Skeletal muscle satellite cell (primary cell): Measurements from ENCODE around the gene PDZD2.

Experiments used
- H3K27me3 ChIP-seq: 2 replicates; pipeline ENCODE4 v1.7.0; 2013; ENCODE audit warnings: low read length; ENCODE audit not compliant: control insufficient read depth, insufficient read depth
- H3K36me3 ChIP-seq: 2 replicates; pipeline ENCODE4 v1.7.0; 2013; ENCODE audit warnings: mild to moderate bottlenecking, control low read depth, low read length; ENCODE audit not compliant: insufficient read depth
- H3K4me1 ChIP-seq: 2 replicates; pipeline ENCODE4 v1.7.0; 2013; ENCODE audit warnings: low read length; ENCODE audit not compliant: control insufficient read depth, insufficient read depth
- H3K4me2 ChIP-seq: 2 replicates; pipeline ENCODE4 v1.7.0; 2013; ENCODE audit warnings: mild to moderate bottlenecking, low read length
- H3K4me3 ChIP-seq: 2 replicates; pipeline ENCODE4 v1.7.0; 2013; ENCODE audit warnings: low read length
- H3K9ac ChIP-seq: 2 replicates; pipeline ENCODE4 v1.7.0; 2013; ENCODE audit warnings: mild to moderate bottlenecking, low read depth, low read length, moderate library complexity
- H3K9me3 ChIP-seq: replicated peaks from 2 replicates; pipeline ENCODE4 v1.7.0; 2013; ENCODE audit warnings: mild to moderate bottlenecking, control low read depth, low read length

The PDZD2 gene

DNA sequence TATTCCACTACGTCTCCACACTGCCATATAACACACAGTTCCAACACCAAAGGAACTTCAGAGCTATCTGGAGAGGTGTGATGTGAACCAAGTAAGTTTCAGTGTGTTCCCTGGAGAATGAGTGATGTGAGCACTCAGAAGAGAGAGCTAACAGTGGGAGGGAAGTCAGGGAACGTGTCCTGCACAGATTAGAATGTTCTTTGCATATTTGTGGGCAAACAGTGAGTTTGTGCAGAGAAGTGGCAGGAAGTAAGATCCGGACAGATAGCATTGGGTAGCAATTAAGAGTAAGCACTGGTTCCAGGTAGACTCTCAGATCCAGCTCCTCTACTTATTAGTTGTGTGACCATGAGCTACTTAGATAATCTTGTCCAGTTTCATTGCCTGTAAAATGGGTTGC lies 206.4 kb downstream of the PDZD2 start:
- Histone ChIP-seq H3K4me1 (no peaks in the 10 kb centered on the region), H3K27me3 (peaks cover 27% of the 10 kb centered on the region), H3K9me3 (no peaks in the 10 kb centered on the region), H3K4me2 (no peak overlapping the region), H3K4me3 (no peak overlapping the region), H3K36me3 (no peaks in the 10 kb centered on the region), H3K9ac (no peak overlapping the region)

GRCh38 chr5:31846934-31847333 lies 208.0 kb downstream of the PDZD2 start:
- Histone ChIP-seq H3K27me3 (peaks cover 32% of the 10 kb centered on the region), H3K9me3 (no peaks in the 10 kb centered on the region), H3K36me3 (no peaks in the 10 kb centered on the region), H3K4me2 (no peak overlapping the region), H3K4me3 (no peak overlapping the region), H3K9ac (no peak overlapping the region), H3K4me1 (no peaks in the 10 kb centered on the region)

DNA sequence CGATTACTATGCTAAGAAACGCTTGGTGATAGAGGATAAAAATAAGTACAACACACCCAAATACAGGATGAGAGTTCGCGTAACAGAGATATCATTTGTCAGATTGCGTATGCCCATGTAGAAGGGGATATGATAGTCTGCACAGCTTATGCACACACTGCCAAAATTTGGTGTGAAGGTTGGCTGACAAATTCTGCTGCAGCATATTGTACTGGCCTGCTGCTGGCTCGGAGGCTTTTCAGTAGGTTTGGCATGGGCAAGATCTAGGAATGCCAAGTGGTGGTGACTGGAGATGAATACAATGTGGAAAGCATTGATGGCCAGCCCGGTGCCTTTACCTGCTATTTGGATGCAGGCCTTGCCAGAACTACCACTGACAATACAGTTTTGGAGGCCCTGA lies 208.4 kb downstream of the PDZD2 start:
- Histone ChIP-seq H3K9ac (no peak overlapping the region), H3K4me1 (no peaks in the 10 kb centered on the region), H3K9me3 (no peaks in the 10 kb centered on the region), H3K4me3 (no peak overlapping the region), H3K27me3 (peaks cover 31% of the 10 kb centered on the region), H3K36me3 (no peaks in the 10 kb centered on the region), H3K4me2 (no peak overlapping the region)

GRCh38 chr5:31850981-31851689 lies 212.2 kb downstream of the PDZD2 start:
- H3K4me3 ChIP-seq, result no peak overlapping the region
- H3K27me3 ChIP-seq, result peaks cover 46% of the 10 kb centered on the region
- no peak overlapping the region for H3K4me2 ChIP-seq
- no peak overlapping the region for H3K9ac ChIP-seq
- H3K9me3 ChIP-seq, result no peaks in the 10 kb centered on the region
- no peaks in the 10 kb centered on the region for H3K36me3 ChIP-seq
- peaks cover 13% of the 10 kb centered on the region for H3K4me1 ChIP-seq

DNA sequence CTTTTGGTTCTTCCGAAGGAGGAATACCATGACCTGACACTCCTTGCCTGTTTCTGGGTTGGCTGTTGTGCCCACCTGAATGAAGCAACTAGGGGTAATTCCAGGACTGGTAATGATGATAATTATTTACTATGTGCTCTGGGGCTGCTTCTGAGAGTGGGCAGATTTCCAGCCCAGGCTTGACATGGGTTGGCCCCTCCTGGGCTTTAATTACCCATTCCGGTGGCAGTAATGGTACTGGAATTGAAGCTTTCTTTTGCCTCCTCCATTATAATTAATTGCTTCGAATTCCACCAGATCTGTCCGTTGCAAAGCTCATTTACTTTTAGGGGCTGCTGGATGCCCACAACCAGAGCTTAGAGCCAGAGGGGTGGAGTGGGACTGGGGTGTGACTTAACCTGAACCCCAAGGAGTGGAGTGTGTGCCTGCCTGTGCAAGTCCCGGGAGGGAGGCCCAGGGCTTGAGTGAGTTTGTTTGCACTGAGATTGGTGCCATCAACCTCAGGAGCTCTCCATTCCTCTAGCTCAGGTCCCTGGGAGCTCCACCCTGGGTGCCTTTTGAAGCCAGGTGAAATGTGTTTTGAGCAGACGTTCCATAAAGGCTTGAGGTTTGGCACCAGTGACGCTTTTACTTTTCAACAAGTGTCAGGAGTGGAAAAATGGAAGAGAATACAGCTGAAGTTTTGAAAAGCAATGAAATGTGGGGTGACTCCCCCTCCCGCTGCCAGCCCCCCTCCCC lies 214.6 kb downstream of the PDZD2 start:
- peaks cover 13% of the 10 kb centered on the region for H3K4me1 ChIP-seq
- H3K4me3 ChIP-seq, result no peak overlapping the region
- no peak overlapping the region for H3K9ac ChIP-seq
- no peaks in the 10 kb centered on the region for H3K9me3 ChIP-seq
- peaks cover 49% of the 10 kb centered on the region for H3K27me3 ChIP-seq
- no peak overlapping the region for H3K4me2 ChIP-seq
- H3K36me3 ChIP-seq, result no peaks in the 10 kb centered on the region

DNA sequence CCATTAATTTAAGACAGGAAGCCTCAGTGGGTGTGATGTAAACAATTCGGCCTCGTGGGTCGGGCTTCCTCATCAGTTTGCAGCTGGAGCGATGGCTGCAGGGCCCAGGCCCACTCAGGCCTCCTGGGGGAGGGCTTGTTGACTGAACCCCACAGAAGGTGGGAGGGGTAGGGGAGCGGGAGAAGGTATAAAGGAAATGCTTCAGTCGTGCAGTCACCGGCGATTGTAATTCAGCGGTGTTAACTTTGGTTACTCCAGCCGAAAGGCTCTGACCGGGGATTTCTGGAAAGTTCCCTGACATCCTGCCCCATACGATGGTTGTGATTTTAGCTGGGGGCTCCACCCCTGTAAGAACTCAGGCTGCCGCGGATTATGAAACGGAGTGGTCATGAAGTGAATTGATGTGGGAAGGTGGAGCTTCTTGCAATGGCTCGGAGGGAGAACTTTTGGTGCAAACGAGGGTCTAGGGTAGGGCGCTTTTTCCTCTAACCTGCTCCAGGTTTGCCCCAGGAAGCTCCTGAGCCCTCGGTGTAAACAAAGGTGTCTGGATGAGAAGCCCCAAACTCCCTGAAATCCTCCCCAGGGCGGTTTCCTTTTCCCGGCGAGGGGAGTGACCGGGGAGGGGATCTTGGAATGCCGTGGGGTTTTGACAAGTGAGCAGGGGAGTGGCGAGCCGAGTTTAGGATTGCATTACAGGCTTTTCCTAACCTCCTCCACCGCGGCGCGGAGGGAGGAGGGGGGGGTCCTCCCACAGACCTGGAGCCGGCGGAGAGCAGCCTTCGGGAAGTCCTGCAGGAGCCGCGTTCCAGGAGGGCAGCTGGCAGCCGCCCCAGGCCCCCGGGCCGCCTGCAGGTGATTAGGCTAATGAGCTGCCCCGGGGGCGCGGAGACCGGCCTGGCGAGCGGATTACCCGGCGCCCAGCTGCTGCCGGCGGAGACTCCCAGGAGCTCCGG lies 215.5 kb downstream of the PDZD2 start:
- Histone ChIP-seq H3K9ac (no peak overlapping the region), H3K27me3 (peaks cover 49% of the 10 kb centered on the region), H3K4me2 (peak overlapping the region; percentile 76), H3K4me1 (peaks cover 13% of the 10 kb centered on the region), H3K9me3 (peaks cover 4% of the 10 kb centered on the region), H3K4me3 (peak overlapping the region; percentile 41), H3K36me3 (no peaks in the 10 kb centered on the region)

- Histone ChIP-seq H3K27me3 (peaks cover 49% of the 10 kb centered on the region), H3K4me3 (peak overlapping the region; percentile 41), H3K9ac (no peak overlapping the region), H3K9me3 (peaks cover 7% of the 10 kb centered on the region), H3K4me2 (peak overlapping the region; percentile 76), H3K4me1 (peaks cover 13% of the 10 kb centered on the region), H3K36me3 (no peaks in the 10 kb centered on the region)
Measured at GRCh38 chr5:31855134-31856040, 216.5 kb downstream of the PDZD2 start.

DNA sequence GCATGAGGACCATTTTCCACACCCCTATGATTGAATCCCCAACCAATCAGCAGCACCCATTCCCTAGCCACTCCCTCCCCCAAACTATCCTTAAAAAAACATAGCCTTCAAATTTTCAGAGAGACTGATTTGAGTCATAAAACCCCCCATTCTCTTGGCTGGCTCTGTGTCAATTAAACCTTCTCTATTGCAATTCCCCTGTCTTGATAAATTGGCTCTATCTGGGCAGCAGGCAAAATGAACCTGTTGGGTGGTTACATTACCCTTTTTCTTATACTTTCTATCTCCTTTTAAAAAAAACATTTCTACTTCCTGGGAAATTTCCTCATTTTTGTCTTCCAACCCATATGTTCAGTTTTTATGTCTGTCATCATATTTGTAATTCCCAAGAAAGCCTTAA lies 220.2 kb downstream of the PDZD2 start:
- Histone ChIP-seq H3K27me3 (peaks cover 36% of the 10 kb centered on the region), H3K9me3 (peaks cover 7% of the 10 kb centered on the region), H3K4me1 (peaks cover 13% of the 10 kb centered on the region), H3K4me3 (no peak overlapping the region), H3K9ac (no peak overlapping the region), H3K4me2 (no peak overlapping the region), H3K36me3 (no peaks in the 10 kb centered on the region)

DNA sequence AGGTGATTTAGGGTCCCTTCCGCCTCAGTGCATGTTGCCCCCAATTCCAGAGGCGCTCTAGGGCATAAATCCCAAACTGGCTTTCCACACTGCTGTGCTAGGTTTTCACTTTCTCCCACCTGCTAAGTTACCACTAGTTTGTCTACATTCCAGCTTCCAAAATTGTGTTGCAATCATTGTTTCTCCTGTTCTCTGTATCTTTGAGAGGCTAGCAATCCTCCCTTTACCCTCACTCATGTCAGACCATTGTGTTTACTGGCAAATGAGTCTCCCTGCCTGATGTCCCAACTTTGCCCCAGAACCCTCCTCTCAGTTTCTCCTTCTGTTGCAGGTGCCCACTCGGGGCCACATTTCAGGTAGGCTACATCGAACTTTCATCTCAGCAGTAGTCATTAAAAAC lies 221.3 kb downstream of the PDZD2 start:
- H3K9ac ChIP-seq, result no peak overlapping the region
- no peaks in the 10 kb centered on the region for H3K36me3 ChIP-seq
- H3K9me3 ChIP-seq, result peaks cover 7% of the 10 kb centered on the region
- no peak overlapping the region for H3K4me3 ChIP-seq
- H3K4me2 ChIP-seq, result no peak overlapping the region
- peaks cover 4% of the 10 kb centered on the region for H3K4me1 ChIP-seq
- H3K27me3 ChIP-seq, result peaks cover 24% of the 10 kb centered on the region

- Histone ChIP-seq H3K4me3 (no peak overlapping the region), H3K36me3 (no peaks in the 10 kb centered on the region), H3K4me2 (no peak overlapping the region), H3K9me3 (peaks cover 7% of the 10 kb centered on the region), H3K9ac (no peak overlapping the region), H3K27me3 (peaks cover 18% of the 10 kb centered on the region), H3K4me1 (no peaks in the 10 kb centered on the region)
Measured at GRCh38 chr5:31860726-31861433, 221.9 kb downstream of the PDZD2 start.
